SU-DHL-6 (cell line): ENCODE data around the gene HMGN1.

ENCODE experiments used
- H2AFZ ChIP-seq: fragments of 200-600 bp; sonication (generic); 2 replicates; pipeline ENCODE4 v1.6.1; 2014; ENCODE audit warnings: low read depth, mild to moderate bottlenecking, moderate library complexity, mixed read lengths, antibody characterized with exemption, low read length; ENCODE audit not compliant: severe bottlenecking
- H3F3A ChIP-seq: fragments of 200-600 bp; shearing (Covaris generic); 2 replicates; pipeline ENCODE4 v1.6.0; 2016; ENCODE audit warnings: antibody characterized with exemption, mild to moderate bottlenecking; ENCODE audit not compliant: insufficient read depth
- H3K27ac ChIP-seq: fragments of 200-600 bp; sonication (generic); 2 replicates; pipeline ENCODE4 v1.5.1; 2016; ENCODE audit warnings: low read depth, mild to moderate bottlenecking, low read length, moderate library complexity, mixed read lengths
- H3K27me3 ChIP-seq: fragments of 200-600 bp; sonication (generic), shearing (Covaris generic); 2 replicates; pipeline ENCODE4 v1.6.0; 2014; ENCODE audit warnings: mild to moderate bottlenecking, low read length
- H3K36me3 ChIP-seq: fragments of 200-600 bp; sonication (generic); 2 replicates; pipeline ENCODE4 v1.6.1; 2014; ENCODE audit warnings: mild to moderate bottlenecking, low read length, mixed read lengths
- H3K4me2 ChIP-seq: fragments of 300-600, 200-600 bp; shearing (Covaris generic), sonication (generic); 2 replicates; pipeline ENCODE4 v1.6.0; 2014; ENCODE audit warnings: low read length, low read depth, mild to moderate bottlenecking; ENCODE audit not compliant: poor library complexity, severe bottlenecking
- H3K4me3 ChIP-seq: fragments of 200-600 bp; sonication (generic); 2 replicates; pipeline ENCODE4 v1.5.1; 2014; ENCODE audit warnings: antibody characterized with exemption, low read length, mild to moderate bottlenecking, mixed read lengths; ENCODE audit not compliant: insufficient read depth, poor library complexity, severe bottlenecking
- H3K79me2 ChIP-seq: fragments of 200-600 bp; sonication (generic); 2 replicates; pipeline ENCODE4 v1.6.1; 2014; ENCODE audit warnings: mild to moderate bottlenecking, low read length, moderate library complexity; ENCODE audit not compliant: insufficient read depth
- H3K9ac ChIP-seq: fragments of 200-600 bp; sonication (generic); 2 replicates; pipeline ENCODE4 v1.7.0; 2014; ENCODE audit warnings: mild to moderate bottlenecking, low read length
- H3K9me2 ChIP-seq: fragments of 200-600 bp; sonication (generic); replicated peaks from 2 replicates; pipeline ENCODE4 v1.6.1; 2014; ENCODE audit warnings: low read length; ENCODE audit not compliant: insufficient read depth
- H3K9me3 ChIP-seq: fragments of 200-600 bp; sonication (generic); 2 replicates; pipeline ENCODE4 v1.6.1; 2014; ENCODE audit warnings: low read length, mixed read lengths; ENCODE audit not compliant: insufficient read depth
- H4K20me1 ChIP-seq: fragments of 200-600 bp; sonication (generic); 2 replicates; pipeline ENCODE4 v1.6.1; 2014; ENCODE audit warnings: low read depth, mild to moderate bottlenecking, antibody characterized with exemption, low read length, moderate library complexity, mixed read lengths
- CTCF ChIP-seq: fragments of 200-600 bp; sonication (generic); IDR thresholded peaks from one replicate; pipeline ENCODE4 v1.5.1; 2017; ENCODE audit warnings: antibody characterized with exemption, mild to moderate bottlenecking, low read length, moderate library complexity; ENCODE audit not compliant: insufficient read depth, poor library complexity, severe bottlenecking
- EZH2phosphoT487 ChIP-seq: fragments of 200-600 bp; sonication (generic), shearing (Covaris generic); conservative IDR thresholded peaks from 2 replicates; pipeline ENCODE4 v1.6.1; 2018; ENCODE audit warnings: mild to moderate bottlenecking, antibody characterized with exemption, low read length, moderate library complexity, mixed read lengths

HMGN1 gene

GRCh38 chr21:39379986-39380891 is 31.4 kb upstream of the HMGN1 start:
- peak overlapping the region; percentile 92 for H3K9ac ChIP-seq
- H3K79me2 ChIP-seq: peaks cover 13% of the 10 kb centered on the region
- peak overlapping the region; percentile 94 for H3K4me2 ChIP-seq
- H3K4me3 ChIP-seq: peak overlapping the region; percentile 99
- no peaks in the 10 kb centered on the region for H3K27me3 ChIP-seq
- H4K20me1 ChIP-seq: no peaks in the 10 kb centered on the region
- H3F3A ChIP-seq: no peaks in the 10 kb centered on the region
- no peaks in the 10 kb centered on the region for H3K36me3 ChIP-seq
- no peaks in the 10 kb centered on the region for H3K9me3 ChIP-seq
- H3K9me2 ChIP-seq: no peaks in the 10 kb centered on the region
- TF ChIP-seq CTCF (no peak), EZH2phosphoT487 (no peak)
- peak overlapping the region; percentile 47 for H3K27ac ChIP-seq
- H2AFZ ChIP-seq: peak overlapping the region; percentile 94

GRCh38 chr21:39377444-39378050 is 28.7 kb upstream of the HMGN1 start:
- TF ChIP-seq CTCF (no peak), EZH2phosphoT487 (no peak)
- H3K27ac ChIP-seq: no peak overlapping the region
- no peaks in the 10 kb centered on the region for H3K9me2 ChIP-seq
- no peak overlapping the region for H2AFZ ChIP-seq
- no peak overlapping the region for H3K4me3 ChIP-seq
- no peaks in the 10 kb centered on the region for H3K9me3 ChIP-seq
- H3K27me3 ChIP-seq: no peaks in the 10 kb centered on the region
- no peaks in the 10 kb centered on the region for H3K36me3 ChIP-seq
- H3K4me2 ChIP-seq: no peak overlapping the region
- H3K9ac ChIP-seq: no peak overlapping the region
- no peaks in the 10 kb centered on the region for H3F3A ChIP-seq
- H4K20me1 ChIP-seq: no peaks in the 10 kb centered on the region
- peaks cover 13% of the 10 kb centered on the region for H3K79me2 ChIP-seq

- no peaks in the 10 kb centered on the region for H4K20me1 ChIP-seq
- H3K4me2 ChIP-seq: no peak overlapping the region
- H3K4me3 ChIP-seq: no peak overlapping the region
- no peaks in the 10 kb centered on the region for H3K9me2 ChIP-seq
- H3F3A ChIP-seq: no peaks in the 10 kb centered on the region
- H3K9me3 ChIP-seq: no peaks in the 10 kb centered on the region
- TF ChIP-seq EZH2phosphoT487 (no peak), CTCF (no peak)
- no peak overlapping the region for H2AFZ ChIP-seq
- peaks cover 2% of the 10 kb centered on the region; the same call in 1 of the 2 replicates for H3K79me2 ChIP-seq
- no peaks in the 10 kb centered on the region for H3K36me3 ChIP-seq
- H3K27ac ChIP-seq: no peak overlapping the region
- H3K9ac ChIP-seq: no peak overlapping the region
- no peaks in the 10 kb centered on the region for H3K27me3 ChIP-seq
These were observed 26.6 kb upstream of the HMGN1 start for GRCh38 chr21:39375446-39375845.
